ENCODE results near the gene ATP6V1G3.
A peak's percentile ranks its signal among the peaks of the same experiment; 100 is the strongest.
"Not testable (repeated sequence)": the region's sequence is repeated elsewhere in the genome, so short reads cannot be mapped to it uniquely, and the experiment has no call there.

ATP6V1G3 gene

DNA sequence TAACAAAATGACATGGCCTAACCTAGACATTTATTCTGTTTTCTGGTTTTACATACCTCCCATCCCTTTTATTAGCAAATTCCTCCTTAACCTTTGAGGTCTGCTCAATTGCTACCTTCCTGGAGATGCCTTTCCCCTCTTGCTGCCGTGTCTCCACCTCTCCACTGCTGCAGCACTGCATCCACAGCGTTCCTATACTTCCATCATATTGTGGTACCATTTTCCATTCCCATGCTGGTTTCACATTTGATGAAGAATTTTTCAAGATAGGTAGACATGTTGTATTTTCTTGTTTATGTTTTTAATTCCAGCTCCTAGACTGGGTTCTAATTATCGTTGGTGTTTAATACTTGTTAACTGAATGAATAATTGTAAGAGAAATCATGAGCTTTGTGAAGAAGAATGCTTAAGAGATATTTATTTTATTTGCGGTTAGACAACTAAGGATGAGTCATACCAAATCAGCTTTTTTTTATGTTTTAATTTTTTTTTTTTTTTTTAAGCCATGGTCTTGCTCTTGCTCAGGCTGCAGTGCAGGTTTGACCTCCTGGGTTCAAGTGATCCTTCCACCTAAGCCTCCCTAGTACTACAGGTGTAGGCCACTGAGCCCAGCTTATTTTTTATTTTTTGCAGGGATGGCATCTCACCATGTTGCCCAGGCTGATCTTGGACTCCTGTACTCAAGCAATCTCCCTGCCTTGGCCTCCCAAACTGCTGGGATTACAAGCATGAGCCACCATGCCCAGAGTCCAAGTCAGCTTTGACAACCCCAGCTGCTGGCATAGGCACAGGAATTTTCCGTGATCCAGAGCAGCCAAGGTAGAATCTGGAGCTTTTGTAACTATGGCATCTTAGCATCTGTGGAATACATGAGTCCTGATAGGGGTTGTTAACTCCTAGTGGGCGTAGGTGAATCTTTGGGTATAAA is 44.0 kb downstream of the ATP6V1G3 start:
- peak; percentile 33 for DNase-seq (ENCODE audit: low spot score)

DNA sequence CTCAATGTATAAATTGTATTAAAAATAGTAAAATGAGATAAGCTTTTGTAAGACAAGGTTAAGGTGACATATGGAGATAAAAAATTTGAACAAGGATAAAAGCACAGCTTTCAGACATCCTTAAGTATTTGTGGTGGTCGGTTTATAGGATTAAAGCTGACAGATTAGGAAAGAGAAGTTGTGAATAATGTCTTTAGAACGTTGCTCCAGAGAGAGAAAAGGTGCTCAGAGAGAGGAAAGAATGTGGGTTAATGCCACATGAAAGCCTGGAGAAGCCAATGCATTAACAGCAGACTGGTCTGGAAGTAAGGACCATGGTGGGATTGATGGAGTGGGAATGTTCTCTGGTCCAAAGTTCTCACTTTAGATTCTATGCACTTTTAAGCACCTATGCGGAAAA is 44.8 kb downstream of the ATP6V1G3 start:
- peak; percentile 9 for DNase-seq (ENCODE audit: low spot score)

- DNase-seq (ENCODE audit: low spot score) = no peak
Measured at GRCh38 chr1:198494658-198495103, 45.8 kb downstream of the ATP6V1G3 start.

DNA sequence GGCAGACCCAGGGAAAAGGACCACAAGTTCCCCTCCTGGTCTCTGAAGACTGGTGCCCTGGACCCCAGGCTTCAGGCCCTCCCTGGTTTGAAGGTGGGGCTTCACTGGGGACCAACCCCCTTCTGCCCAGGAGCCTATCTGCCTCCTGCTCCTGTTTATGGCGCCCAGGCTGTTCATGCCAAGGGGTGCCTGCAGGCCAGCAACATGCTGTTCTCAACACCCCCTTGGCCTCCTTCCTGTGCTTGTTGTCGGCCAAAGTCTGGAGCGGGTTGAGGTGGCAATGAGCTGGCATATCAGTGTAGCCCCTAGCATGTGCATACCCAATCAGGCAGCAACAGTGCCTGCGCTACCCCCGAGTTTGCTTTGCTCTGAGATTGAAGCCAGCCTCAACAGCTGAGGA is 46.3 kb downstream of the ATP6V1G3 start:
- DNase-seq (ENCODE audit: low spot score) = no peak

DNA sequence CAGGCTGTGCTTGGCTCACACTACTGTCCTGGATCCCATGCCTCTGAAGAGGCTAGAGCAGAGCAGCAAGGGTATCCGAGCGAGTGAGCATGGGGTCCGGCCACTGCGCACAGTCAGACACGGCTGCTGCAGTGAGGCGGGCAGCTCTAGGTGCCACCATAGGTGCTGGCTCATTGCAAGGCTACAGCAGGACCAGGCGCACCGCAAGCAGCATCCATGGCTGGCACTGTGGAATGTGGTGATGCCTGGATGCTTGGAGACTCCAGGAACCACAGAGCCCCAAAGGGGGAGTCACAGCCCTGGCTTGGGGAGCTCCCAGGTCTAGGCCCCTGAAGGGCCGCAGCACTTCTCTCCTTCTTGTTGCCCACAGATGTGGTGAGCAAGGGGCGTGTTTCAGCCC is 47.2 kb downstream of the ATP6V1G3 start:
- DNase-seq (ENCODE audit: low spot score) = no peak

DNA sequence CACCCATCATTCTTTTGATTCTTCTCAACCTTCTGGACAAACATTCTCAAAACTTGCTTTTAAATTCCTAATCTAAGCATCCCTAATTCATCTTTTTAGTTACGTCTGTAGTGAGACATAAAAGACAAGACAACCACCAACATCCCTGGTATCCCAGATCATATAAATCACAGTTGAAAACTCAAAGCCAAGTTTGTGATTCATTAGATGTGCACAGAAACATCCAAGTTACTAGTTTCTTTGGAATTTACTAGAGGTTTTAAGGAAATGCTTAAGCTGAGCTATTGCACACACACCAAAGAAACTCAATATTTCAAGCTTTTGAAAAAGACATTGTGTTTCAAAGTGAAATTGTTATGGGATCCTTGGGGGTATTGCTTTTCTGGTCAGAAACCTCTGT is 47.6 kb downstream of the ATP6V1G3 start:
- no peak for DNase-seq (ENCODE audit: low spot score)

DNA sequence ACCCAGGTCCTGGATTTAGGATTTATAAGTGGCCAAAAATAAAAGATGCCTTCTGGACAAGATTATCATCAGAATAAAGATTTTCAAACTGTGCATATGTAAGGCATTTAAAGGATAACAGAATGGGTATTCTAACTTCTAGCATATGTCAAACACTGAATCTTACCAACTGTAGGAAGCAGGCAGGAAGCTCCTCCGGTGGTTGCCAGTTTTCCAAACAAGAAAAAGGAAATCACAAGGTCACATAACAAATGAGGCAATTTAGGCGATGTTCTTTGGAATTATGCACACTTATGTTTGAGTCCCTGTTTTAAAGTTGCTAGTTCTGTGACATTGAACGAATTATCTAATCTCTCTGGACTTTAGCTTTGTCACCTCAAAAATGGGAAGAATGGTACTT is 48.9 kb downstream of the ATP6V1G3 start:
- DNase-seq (ENCODE audit: low spot score) = no peak

GRCh38 chr1:198491028-198491427 is 49.5 kb downstream of the ATP6V1G3 start:
- DNase-seq (ENCODE audit: low spot score) = no peak

DNA sequence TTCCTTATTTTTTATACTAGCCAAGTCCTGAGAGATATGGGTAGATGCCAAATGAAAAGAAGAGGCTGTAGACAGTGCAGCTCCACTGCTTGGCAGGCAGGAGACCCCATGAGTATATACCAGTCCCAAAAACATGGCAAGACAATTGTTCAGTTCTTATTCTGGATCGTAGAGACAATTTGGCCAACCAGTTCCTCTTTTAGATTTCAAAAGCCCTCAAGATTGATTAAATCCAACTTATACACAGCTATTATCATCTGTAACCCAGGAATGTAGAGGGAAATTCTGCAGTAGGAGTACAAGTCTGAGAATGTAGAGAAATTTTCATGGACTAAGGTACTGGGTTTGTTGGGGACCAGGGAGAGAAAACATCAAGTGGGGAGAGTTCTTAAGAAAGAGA is 50.3 kb downstream of the ATP6V1G3 start:
- no peak for DNase-seq (ENCODE audit: low spot score)

- DNase-seq (ENCODE audit: low spot score) = no peak
Measured at GRCh38 chr1:198486903-198487302, 53.6 kb downstream of the ATP6V1G3 start.

DNA sequence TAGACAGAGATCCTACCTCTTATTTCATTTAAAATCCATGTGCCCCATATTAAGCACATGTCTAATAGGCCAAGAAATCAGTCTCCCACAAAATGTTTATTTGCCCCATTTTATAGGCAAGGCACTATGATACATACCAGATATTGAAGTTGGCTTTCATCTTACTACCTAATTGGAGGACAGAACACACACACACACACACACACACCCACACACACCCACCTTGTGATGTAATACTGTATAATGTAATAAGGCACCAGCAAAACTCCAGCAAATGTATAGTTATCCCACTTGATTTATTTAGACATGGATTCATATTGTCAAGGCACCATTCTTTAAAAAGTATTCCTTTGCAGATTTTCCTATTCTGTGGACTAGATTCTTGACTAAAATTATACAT is 56.8 kb downstream of the ATP6V1G3 start:
- no peak for DNase-seq (ENCODE audit: low spot score)

GRCh38 chr1:198483006-198483405 is 57.5 kb downstream of the ATP6V1G3 start:
- no peak for DNase-seq (ENCODE audit: low spot score)

GRCh38 chr1:198481661-198482060 is 58.8 kb downstream of the ATP6V1G3 start:
- DNase-seq (ENCODE audit: low spot score) = no peak

GRCh38 chr1:198480876-198481275 is 59.6 kb downstream of the ATP6V1G3 start:
- no peak for DNase-seq (ENCODE audit: low spot score)

GRCh38 chr1:198477354-198477753 is 63.1 kb downstream of the ATP6V1G3 start:
- DNase-seq (ENCODE audit: low spot score) = not testable (repeated sequence)

All from SW480 (cell line).